Inflammatory macrophage (primary cell): ENCODE measurements around the gene EGFL8.
A peak's percentile ranks its signal among the peaks of the same experiment; 100 is the strongest.
"Not testable (repeated sequence)": the region's sequence is repeated elsewhere in the genome, so short reads cannot be mapped to it uniquely, and the experiment has no call there.

Source experiments
- DNase-seq, 2 donors: peaks; one replicate each; pipeline ENCODE4 v3.0.0-alpha.2; 2020 to 2022

The EGFL8 gene

GRCh38 chr6:32185681-32186131 lies 21.3 kb downstream of the EGFL8 start:
- DNase-seq, result peak; percentile 38 to 64

GRCh38 chr6:32186151-32186840 lies 21.9 kb downstream of the EGFL8 start:
- DNase-seq, result not testable (repeated sequence)

- DNase-seq, result no peak
Measured at GRCh38 chr6:32187009-32187709, 22.8 kb downstream of the EGFL8 start.

- not testable (repeated sequence) for DNase-seq
Measured at GRCh38 chr6:32187725-32188380, 23.5 kb downstream of the EGFL8 start.

DNA sequence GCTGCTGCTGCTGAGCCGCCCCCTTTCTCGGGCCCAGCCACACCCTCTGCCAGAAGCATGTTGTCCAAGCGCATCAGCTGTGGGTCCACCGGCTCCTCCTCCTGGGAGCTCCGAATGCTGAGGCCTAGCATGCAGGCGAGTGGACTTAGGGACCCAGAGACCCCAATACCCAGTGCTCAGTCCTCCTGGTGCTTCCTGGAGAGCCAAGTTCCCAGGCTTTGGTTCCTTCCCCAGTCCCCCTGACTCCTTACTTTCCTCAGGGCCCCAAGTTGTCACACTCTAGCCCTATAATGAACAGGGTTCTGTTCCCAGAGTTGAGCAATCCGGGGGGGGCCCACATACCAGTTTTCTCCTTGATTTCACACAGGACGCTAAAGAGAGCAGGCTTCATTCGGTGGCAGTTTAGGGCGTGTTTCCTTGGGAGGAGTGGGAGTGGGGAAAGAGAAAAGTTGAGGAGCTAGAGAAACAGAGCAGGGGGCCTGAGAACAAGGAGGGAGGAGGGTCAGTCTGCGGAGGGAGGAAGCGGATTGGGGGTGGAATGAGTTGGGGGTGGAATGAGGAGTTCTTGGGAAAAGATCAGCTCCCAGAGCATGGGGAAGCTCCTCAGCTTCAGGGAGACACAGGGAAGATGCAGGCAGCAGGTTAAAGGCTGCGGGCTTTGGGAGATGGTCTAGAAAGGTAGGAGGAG lies 24.1 kb downstream of the EGFL8 start:
- no peak for DNase-seq

GRCh38 chr6:32189069-32189741 lies 24.8 kb downstream of the EGFL8 start:
- no peak for DNase-seq

DNA sequence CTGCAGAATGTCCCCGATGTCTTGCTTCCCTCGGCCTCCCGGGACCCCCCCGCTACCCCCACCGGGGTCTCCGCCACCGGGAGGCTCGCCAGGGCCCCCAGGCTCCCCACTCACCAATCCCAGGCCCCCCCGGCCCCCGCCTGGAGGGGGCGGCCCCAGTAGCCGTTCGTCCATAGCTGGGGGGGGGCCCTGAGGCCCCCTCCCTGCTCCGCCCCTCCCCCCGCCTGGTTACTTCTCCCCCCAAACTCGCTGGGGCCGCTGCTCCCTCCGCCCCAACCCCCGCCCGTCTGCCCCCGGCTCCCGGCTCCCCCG lies 25.3 kb downstream of the EGFL8 start:
- DNase-seq, result no peak

GRCh38 chr6:32190054-32190851 lies 25.9 kb downstream of the EGFL8 start, which contains the start of gene PBX2:
TSS of gene PBX2 (minus strand) at chr6:32190202. CDS start at chr6:32189915, 287 bp downstream.
- peak; percentile 77 to 85 for DNase-seq

GRCh38 chr6:32190911-32191677 lies 26.7 kb downstream of the EGFL8 start:
- no peak for DNase-seq

DNA sequence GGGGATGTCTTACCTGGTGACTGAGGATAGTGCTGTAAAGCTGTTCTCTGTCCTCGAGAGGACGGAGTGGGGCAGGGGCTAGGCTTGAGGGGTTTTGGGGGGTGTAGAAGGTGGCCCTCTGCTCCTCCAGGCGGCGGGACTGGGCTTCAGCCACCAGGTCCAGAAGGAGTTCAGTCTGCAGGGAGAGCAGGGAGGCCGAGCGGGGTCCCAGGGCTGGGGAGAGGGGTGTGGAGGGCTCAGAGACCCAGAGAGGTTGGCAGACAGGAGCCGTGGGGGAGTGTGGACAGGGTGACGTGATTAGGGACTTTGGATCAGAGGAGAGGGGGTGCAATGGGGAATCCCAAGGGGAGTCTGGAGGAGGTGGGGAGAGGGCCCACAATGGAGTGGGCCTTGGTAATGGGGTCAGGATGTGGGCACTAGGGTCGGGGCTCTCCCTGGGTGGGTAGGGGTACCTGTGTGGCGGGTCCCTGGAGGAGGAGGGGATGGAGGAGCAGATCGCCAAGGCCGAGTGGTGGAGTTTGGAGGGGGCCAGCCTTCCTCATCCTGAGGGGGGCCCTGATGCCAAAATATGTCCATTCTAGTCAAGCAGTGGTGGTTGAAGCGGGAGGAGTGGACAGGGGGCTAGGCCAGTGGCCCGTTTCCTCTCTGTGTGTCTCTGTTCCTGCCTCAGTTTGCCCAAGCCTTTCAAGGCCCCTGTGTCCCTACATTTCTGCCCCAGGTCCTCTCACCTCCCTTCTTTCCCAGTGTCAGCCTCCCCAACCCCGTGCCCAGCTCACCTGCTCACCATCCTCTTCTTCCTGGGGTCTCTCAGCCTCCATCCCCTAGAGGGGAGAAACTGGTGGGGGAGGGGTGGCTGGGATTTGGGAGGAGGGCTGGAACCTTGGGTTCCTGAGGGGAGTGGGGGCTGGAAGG lies 27.6 kb downstream of the EGFL8 start:
- no peak for DNase-seq

GRCh38 chr6:32192608-32193039 lies 28.2 kb downstream of the EGFL8 start, which contains the start of gene GPSM3:
TSS of gene GPSM3 (minus strand) at chr6:32192643. CDS start at chr6:32192513, 130 bp downstream.
- peak; percentile 61 to 71 for DNase-seq

GRCh38 chr6:32193096-32193495 lies 28.7 kb downstream of the EGFL8 start:
- not testable (repeated sequence) for DNase-seq

DNA sequence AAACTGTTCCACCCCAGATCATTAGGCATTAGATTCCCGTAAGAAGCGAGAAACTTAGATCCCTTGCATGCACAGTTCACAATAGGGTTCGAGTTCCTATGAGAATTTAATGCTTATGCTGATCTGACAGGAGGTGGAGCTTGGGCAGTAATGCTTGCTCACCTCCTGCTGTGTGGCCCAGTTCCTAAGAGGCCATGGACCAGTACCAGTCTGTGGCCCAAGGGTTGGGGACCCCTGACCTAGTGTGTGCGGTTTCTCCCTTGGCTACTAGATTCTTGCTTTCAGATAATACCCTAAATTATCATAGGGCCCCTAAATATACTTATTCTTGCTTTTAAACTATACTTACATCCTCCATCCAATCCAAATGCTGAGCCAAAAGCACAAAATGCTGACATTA lies 30.0 kb downstream of the EGFL8 start:
- DNase-seq, result no peak

GRCh38 chr6:32194825-32195651 lies 30.6 kb downstream of the EGFL8 start:
- peak; percentile 69 to 71 for DNase-seq

GRCh38 chr6:32195652-32195901 lies 31.2 kb downstream of the EGFL8 start:
- peak; percentile 100 for DNase-seq

GRCh38 chr6:32195902-32196681 lies 31.7 kb downstream of the EGFL8 start:
- peak; percentile 48 to 60 for DNase-seq

- DNase-seq, result peak; percentile 64 to 66
Measured at GRCh38 chr6:32196682-32197616, 32.6 kb downstream of the EGFL8 start.
